Body of pancreas (tissue), 4 donors: ENCODE results near the gene EVX2.

Experiments
- POLR2A ChIP-seq, 3 donors: fragments of 450-650 bp; IDR thresholded peaks; one replicate each; pipeline ENCODE4 v1.6.1; 2016; ENCODE audit warnings: antibody characterized with exemption in 3 of 3, mild to moderate bottlenecking in 2 of 3
- TF ChIP-seq, protein P1 (sequence below), 7 experiments: fragments of 450-650 bp in 4 of 7; fragments of 200-600 bp in 3 of 7; sonication (generic) in 3 of 7; IDR thresholded peaks; one replicate each; pipeline ENCODE4 v1.5.1; 2016 to 2019; ENCODE audit warnings: antibody characterized with exemption in 7 of 7

DNA sequence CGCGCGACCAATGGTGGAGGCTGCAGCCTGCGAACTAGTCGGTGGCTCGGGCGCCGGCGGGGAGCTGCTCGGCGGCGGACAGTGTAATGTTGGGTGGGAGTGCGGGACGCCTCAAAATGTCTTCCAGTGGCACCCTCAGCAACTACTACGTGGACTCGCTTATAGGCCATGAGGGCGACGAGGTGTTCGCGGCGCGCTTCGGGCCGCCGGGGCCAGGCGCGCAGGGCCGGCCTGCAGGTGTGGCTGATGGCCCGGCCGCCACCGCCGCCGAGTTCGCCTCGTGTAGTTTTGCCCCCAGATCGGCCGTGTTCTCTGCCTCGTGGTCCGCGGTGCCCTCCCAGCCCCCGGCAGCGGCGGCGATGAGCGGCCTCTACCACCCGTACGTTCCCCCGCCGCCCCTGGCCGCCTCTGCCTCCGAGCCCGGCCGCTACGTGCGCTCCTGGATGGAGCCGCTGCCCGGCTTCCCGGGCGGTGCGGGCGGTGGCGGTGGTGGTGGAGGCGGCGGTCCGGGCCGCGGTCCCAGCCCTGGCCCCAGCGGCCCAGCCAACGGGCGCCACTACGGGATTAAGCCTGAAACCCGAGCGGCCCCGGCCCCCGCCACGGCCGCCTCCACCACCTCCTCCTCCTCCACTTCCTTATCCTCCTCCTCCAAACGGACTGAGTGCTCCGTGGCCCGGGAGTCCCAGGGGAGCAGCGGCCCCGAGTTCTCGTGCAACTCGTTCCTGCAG is 39.1 kb upstream of the EVX2 start, which contains the start of gene HOXD9:
- no peak for TF ChIP-seq POLR2A (IDR thresholded peaks at IDR 0.05)
- TF ChIP-seq, protein P1, sequence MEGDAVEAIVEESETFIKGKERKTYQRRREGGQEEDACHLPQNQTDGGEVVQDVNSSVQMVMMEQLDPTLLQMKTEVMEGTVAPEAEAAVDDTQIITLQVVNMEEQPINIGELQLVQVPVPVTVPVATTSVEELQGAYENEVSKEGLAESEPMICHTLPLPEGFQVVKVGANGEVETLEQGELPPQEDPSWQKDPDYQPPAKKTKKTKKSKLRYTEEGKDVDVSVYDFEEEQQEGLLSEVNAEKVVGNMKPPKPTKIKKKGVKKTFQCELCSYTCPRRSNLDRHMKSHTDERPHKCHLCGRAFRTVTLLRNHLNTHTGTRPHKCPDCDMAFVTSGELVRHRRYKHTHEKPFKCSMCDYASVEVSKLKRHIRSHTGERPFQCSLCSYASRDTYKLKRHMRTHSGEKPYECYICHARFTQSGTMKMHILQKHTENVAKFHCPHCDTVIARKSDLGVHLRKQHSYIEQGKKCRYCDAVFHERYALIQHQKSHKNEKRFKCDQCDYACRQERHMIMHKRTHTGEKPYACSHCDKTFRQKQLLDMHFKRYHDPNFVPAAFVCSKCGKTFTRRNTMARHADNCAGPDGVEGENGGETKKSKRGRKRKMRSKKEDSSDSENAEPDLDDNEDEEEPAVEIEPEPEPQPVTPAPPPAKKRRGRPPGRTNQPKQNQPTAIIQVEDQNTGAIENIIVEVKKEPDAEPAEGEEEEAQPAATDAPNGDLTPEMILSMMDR (IDR thresholded peaks at IDR 0.05): no peak
